ENCODE results near the gene FAM98A. TPM values are rescaled to one million over a fixed set of nuclear protein-coding genes. Genes with fewer than 3 reads are reported as not detected.
A peak's percentile ranks its signal among the peaks of the same experiment; 100 is the strongest.

The FAM98A gene
- total RNA-seq, 1 experiment from 2014 or later: 70.9 TPM

DNA sequence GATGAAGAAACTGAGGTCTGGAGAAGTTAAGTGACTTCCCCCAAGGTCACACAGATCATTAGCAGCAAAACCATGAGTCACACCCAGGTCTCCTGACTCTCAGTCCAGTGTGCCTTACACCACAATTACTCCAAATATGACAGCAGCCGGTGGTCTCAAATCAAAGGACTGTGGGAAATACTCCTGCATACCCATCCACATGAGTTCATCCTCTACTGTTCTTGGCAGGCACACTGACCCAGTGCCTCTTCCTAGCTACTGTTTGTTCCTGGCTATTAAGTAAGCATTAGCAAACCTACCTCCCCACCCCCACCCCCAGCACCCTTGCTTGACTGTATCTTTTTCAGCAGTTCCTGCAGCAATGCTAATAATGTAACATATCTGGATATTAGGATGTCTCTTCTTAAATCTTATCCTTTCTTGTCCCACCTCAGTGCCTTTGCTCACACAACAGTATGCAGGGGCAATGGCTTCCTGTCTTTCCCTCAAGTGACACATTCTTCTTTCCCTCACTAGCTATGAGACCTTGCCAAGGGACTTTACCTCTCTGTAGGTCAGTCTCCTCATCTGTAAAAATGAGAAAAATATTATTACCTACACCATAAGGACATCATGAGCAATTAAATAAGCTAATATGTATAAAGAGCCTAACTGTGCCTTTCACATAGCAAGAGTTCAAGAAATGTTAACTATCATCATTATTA is 46.2 kb downstream of the FAM98A start:
- Mint-ChIP-seq H3K27me3 (ENCODE audit: low read depth) (peaks cover 1% of the 10 kb centered on the region; the same call in 1 of the 2 replicates), H3K36me3 (ENCODE audit: insufficient read depth in 1 of 3, low read depth in 3 of 3) (no peaks in the 10 kb centered on the region; a peak in 1 of 7 replicates), H3K4me3 (no peak overlapping the region), H3K27ac (peak overlapping the region in 2 of 3 experiments; percentile 5 to 35; a peak in 2 of 7 replicates), H3K4me1 (peaks cover 13 to 22% of the 10 kb centered on the region in 2 experiments), H3K9me3 (peaks cover 0 to 1% of the 10 kb centered on the region in 2 experiments; a peak in 1 of 5 replicates)
- Histone ChIP-seq H3K4me2 (ENCODE audit: insufficient read depth, insufficient read length, low read length) (no peak overlapping the region), H3K79me2 (ENCODE audit: insufficient read depth, low read length) (no peaks in the 10 kb centered on the region), H2BK12ac (ENCODE audit: insufficient read length, low read depth, low read length) (no peak overlapping the region), H3K4ac (ENCODE audit: low read depth, low read length) (no peak overlapping the region), H2AK5ac (ENCODE audit: insufficient read length, low read length) (no peak overlapping the region), H2BK20ac (ENCODE audit: low read depth, low read length, poor library complexity, severe bottlenecking) (no peak overlapping the region), H3K27ac (ENCODE audit: insufficient read length, low read depth, low read length) (no peak overlapping the region), H2BK5ac (ENCODE audit: insufficient read length, low read length) (no peak overlapping the region), H3K4me1 (ENCODE audit: insufficient read depth, low read length) (no peaks in the 10 kb centered on the region; the same call in 1 of the 2 replicates), H3K23ac (ENCODE audit: insufficient read length, low read depth, low read length) (no peak overlapping the region), H3K9me3 (ENCODE audit: control insufficient read depth, low read depth, low read length) (no peaks in the 10 kb centered on the region), H3K9ac (ENCODE audit: extremely low read depth, insufficient read length, low read length) (no peak overlapping the region), H2AFZ (ENCODE audit: low read length) (no peak overlapping the region), H3K79me1 (ENCODE audit: insufficient read depth, low read depth, low read length, poor library complexity, severe bottlenecking) (no peaks in the 10 kb centered on the region), H4K20me1 (ENCODE audit: control insufficient read depth, insufficient read depth, insufficient read length) (no peaks in the 10 kb centered on the region), H4K5ac (ENCODE audit: insufficient read length, low read depth, low read length) (no peak overlapping the region), H2BK15ac (ENCODE audit: low read depth, low read length) (no peak overlapping the region), H3K56ac (ENCODE audit: insufficient read length, low read depth, low read length) (no peak overlapping the region), H3K27me3 (ENCODE audit: insufficient read depth, low read length) (no peaks in the 10 kb centered on the region), H3K14ac (ENCODE audit: insufficient read depth, low read length) (no peak overlapping the region), H2BK120ac (ENCODE audit: low read depth, low read length, poor library complexity, severe bottlenecking) (no peak overlapping the region), H3T11ph (ENCODE audit: low read length) (no peak overlapping the region), H4K91ac (ENCODE audit: insufficient read length, low read depth, low read length) (no peak overlapping the region), H4K8ac (replicated peaks; ENCODE audit: insufficient read length, low read depth, low read length) (no peak overlapping the region), H3K23me2 (ENCODE audit: insufficient read length, low read depth, low read length, poor library complexity, severe bottlenecking) (no peaks in the 10 kb centered on the region), H3K18ac (ENCODE audit: insufficient read length, low read depth, low read length) (no peak overlapping the region)
- no peak for TF ChIP-seq CTCF (conservative IDR thresholded peaks at IDR 0.05)
- no peak for DNase-seq
- WGBS (ENCODE audit: extremely low coverage, insufficient read length, low lambda C conversion rate): no CpG with 5 or more reads among the region's 1 CpG
